PFSK-1 (cell line): ENCODE data around the gene LIF.

ENCODE experiments used
- POLR2AphosphoS5 ChIP-seq: IDR thresholded peaks from 2 replicates; pipeline ENCODE4 v1.6.1; 2012; ENCODE audit warnings: low read depth, mild to moderate bottlenecking, control low read depth, low read length, moderate library complexity
- REST ChIP-seq, 2 experiments: IDR thresholded peaks; 2 replicates each; pipeline versions ENCODE4 v1.6.1 to v1.8.0; 2011 to 2012; ENCODE audit warnings: low read depth in 2 of 2, low read length in 2 of 2, control low read depth in 1 of 2, inconsistent platforms in 1 of 2, mild to moderate bottlenecking in 1 of 2, moderate library complexity in 1 of 2; ENCODE audit not compliant: insufficient read depth in 1 of 2
- SIN3A ChIP-seq: IDR thresholded peaks from 2 replicates; pipeline ENCODE4 v1.6.1; 2012; ENCODE audit warnings: mild to moderate bottlenecking, low read length, moderate library complexity, borderline replicate concordance; ENCODE audit not compliant: insufficient read depth
- TAF1 ChIP-seq: IDR thresholded peaks from 2 replicates; pipeline ENCODE4 v1.6.1; 2012; ENCODE audit warnings: low read length, control low read depth, borderline replicate concordance; ENCODE audit not compliant: insufficient read depth

DNA sequence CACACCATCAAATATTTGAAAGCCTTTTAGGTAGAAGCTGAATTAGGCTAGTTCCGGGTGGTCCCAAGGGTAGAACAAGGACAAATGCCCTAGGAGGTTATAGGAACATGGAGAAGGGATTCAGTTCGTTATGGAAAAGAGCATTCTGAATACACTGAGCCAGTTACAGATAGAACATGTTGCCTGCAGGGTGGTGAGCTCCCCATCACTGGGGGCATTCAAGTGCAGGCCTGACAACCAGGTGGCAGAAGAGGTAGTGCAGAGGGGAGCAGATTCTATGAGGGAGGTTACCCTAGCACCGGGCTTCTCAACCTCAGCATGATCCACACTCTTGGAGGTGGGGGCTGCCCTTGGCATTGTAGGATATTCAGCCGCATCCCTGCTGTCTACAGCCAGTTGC lies 24.2 kb downstream of the LIF start:
- no peak for TF ChIP-seq POLR2AphosphoS5
- TF ChIP-seq SIN3A, result no peak
- TF ChIP-seq REST (IDR thresholded peaks at IDR 0.05; ENCODE audit: insufficient read depth in 1 of 2, low read depth in 2 of 2, low read length in 2 of 2), result no peak
- no peak for TF ChIP-seq TAF1
